NCI-H345 treated with DMSO at 0.1 percent for 48 hours (cell line): Measurements from ENCODE around the gene TSPAN1.

Experiments
- DNase-seq: peaks from one replicate; lab custom pipeline; 2025; ENCODE audit not compliant: unreplicated experiment; lab: John Stamatoyannopoulos, UW

TSPAN1 gene, protein sequence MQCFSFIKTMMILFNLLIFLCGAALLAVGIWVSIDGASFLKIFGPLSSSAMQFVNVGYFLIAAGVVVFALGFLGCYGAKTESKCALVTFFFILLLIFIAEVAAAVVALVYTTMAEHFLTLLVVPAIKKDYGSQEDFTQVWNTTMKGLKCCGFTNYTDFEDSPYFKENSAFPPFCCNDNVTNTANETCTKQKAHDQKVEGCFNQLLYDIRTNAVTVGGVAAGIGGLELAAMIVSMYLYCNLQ

DNA sequence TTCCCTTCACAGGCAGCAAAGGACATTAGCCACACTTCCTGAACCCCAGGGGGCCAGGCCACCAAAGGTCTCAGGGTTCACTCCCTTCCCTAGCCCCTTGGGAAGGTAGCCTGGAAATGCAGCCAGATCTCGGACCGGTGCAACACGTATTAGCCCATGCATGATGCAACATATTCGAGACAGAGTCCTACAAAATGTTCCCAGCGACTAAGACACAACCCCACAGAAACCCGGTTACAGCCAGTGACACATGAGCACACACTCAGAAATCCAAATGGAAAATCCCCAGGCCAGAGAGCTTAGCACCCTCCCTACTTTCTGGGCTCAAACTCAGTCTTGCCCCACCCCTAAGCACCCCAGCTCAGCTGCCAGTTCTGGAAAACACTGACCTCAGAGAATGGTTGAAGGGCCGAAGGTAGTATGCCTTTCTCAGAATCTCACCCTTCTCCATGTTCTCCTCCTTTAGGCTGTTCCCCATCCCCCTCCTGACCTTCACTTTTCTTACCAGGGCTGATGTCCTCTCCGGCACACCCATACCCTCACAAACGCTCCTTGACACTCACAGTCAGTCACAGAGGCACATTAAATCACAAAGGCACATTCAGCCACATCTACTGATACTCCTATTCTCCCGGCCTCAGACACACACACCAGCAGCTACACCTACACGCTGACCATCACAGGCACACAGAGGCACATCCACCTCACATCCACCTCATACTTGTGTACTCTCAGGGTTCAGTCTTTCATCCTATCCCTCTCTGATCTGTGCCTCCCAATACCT lies at the start of gene TSPAN1:
TSPAN1 (plus strand) TSS at position 640 of the 784 bp plus-strand sequence. CDS start 6,021 bp downstream, outside the sequence.
- DNase-seq, result no peak

DNA sequence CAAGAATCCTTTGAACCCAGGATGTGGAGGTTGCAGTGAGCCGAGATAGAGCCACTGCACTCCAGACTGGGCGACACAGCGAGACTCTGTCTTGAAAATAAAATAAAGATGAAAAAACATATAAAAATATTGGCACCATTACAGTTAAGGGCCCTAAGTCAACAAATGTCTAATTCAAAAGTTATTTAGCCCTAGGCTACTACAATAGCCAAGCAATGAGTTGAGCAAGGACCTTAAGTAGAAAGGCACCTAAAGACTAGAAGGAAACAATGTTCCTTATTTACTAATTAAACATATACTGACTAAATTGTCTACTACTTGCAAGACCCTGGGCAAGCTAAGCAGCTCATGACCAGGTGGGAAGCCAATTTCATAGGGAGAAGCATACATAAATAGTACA lies 46.5 kb upstream of the TSPAN1 start:
- no peak for DNase-seq

DNA sequence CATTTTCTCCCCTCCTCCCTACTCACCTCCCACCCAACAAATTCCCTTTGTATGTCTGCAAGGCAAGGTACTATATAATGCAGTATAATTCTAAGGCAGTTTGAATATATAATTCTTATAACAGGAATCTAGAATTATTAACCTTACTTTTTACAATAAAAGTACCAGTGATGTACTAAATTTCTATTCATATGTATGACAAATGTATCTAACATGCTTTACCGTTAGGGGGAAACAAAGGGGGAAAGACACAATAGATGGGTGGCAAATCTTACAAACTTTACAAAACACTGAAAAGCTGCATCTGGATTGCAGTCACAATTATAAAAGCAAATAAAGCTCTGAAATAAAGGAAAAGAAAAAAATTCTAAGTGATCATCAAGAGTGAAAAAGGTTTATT lies 44.8 kb upstream of the TSPAN1 start:
- no peak for DNase-seq

DNA sequence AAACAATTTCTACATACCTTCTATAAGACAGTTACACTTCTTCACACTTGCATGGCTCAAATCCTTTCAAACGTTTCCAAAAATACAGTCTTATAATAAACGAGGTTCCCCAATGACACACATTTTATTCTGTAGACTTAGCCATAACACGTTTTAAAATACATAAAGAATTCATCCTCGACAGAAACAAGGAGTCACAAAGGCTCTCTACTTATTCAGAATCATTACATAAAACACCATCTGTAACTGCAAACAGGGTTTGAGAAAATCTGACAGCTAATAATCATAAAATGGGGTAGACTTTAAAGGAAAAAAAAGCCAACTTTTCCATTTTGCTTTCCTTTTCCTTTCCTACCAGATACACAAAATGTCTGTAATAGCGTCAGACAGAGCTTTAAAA lies 44.3 kb upstream of the TSPAN1 start:
- no peak for DNase-seq

DNA sequence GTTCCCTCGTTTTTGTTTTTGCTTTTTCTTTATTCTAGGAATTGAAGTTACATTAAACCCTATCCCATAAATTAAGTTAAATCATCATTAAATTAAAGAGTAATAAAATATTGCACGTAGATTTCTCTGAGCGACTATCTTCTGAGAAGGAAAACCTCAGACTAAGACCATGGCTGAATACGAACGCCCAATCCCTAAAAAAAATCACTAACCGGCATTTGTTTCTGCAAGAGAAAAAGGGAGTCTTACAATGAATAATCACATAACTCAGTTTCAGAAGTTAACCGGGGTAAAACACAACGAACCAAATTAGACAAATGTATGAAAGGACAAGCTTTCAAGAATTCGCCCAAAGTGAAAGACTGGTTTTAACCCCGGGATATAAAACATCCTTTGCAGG lies 43.8 kb upstream of the TSPAN1 start:
- peak; percentile 20 for DNase-seq

DNA sequence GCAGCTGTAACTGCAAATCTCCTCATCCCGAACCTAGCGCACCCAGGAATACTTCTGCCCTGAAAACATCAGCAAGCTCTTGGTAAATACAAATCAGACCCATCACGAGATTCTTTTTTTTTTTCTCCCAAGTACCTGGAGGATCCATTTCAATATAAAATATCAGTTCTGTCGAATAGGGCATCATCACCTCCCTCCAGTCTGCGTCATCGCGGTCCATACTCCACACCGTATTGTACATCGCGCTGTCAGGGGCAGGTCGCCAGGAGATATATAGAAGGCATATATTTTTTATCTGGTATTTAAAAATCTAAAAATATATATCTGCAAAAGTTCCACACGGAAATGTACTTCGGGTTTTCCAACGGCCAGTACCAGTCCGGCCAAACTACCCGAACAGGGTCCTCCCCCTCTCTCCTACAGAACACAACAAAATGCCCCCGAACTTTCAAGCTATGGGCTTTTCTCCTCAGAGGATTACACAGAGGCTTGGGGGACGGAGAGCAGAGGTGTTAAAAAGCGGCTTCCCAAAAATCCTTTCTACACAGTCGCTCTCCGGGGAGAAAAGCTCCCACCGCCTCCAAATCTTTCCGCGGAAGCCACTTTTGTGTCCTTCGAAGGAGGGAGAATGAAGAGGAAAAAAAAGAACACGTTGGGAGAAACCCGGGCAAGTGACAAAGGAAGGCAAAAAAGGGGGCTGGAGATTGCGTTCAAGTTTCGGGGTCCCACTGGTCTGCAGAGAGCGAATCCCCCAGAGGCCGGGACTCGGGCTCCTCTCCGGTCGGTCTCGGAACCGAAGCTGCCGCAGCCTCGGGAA lies 43.0 kb upstream of the TSPAN1 start:
- DNase-seq, result peak; percentile 59

DNA sequence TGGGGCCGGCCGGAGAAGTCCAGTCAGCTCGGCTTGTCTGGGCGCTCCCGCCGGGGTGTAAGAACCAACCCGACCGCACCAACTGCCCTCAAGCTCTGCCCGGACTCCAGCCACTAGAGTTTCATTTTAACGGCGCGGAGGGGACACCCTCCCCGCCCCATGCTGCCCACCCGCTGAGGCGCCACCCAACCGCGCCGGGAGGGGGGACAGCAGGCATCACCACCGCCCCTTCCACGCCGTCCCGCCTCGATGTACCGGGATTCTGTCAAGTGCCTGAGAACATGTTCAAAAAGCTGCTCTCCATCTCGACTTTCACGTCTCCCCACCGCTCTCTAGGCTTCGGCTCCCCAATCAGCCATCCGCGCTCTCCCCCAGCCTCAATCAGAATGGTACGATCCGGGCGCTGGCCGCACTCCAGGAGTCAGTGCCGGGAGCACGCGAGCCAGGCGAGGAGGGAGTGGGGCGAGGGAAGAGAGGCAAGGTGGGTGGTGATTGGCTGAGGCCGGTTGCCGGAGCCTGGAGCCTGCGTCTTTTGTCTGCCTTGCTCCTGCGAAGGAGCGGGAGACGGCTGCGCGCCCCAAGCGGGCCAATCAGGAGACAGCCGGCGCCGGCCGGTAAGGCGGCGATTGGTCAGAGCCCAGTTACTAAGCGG lies 42.2 kb upstream of the TSPAN1 start, which contains the start of gene PIK3R3:
PIK3R3 (minus strand) TSS at position 101 of the 652 bp plus-strand sequence. CDS start 677 bp downstream, outside the sequence.
- DNase-seq, result peak; percentile 97

DNA sequence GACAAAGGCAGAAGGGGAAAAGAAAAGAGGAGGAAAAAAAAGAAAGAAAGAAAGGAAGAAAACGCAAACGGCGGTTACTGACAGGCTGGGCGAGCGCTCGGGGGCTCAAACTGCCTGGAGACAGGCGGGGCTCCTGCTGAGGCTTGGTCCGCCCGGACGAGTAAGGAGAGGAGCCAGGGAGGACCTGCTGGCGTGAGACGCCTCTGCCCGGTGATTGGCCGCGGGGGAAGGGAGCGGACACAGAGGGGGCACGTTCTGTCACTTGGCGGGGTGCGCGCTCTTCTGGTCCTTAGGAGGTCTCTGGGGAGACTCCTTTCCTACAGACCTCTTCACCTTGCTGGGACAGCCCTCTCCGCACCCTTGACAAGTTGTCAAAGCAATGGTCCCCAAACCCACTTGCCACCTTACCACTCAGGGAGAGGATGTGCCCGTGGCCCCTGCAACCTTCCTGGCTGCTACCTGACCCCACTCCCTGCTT lies 41.7 kb upstream of the TSPAN1 start:
- no peak for DNase-seq

DNA sequence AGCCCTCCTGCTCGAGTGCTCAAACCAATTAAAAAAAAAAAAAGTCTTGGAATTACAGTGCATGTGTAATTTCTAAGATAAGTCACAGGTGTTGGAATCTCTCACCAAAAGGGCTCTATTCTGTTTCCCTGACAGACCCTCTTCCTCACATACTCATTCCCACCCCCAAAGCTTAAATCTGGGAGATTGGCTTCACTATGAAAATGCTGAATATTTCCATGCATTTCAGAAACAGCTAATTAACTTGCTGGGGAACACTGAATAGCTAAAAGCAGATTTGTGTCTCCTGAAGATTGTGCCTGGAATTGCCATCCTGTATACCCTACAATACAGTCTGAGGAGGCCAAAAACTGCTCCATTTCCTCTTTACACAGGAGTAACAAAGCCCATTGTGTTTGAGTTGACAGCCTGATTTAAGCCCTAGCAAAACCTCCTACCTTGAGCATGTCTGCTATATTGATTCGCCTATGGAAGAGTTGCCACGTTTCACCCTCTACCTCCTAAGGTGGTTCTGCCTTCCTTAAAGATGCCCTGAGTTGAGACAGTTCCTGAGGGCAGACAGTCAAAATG lies 41.0 kb upstream of the TSPAN1 start:
- peak; percentile 18 for DNase-seq

DNA sequence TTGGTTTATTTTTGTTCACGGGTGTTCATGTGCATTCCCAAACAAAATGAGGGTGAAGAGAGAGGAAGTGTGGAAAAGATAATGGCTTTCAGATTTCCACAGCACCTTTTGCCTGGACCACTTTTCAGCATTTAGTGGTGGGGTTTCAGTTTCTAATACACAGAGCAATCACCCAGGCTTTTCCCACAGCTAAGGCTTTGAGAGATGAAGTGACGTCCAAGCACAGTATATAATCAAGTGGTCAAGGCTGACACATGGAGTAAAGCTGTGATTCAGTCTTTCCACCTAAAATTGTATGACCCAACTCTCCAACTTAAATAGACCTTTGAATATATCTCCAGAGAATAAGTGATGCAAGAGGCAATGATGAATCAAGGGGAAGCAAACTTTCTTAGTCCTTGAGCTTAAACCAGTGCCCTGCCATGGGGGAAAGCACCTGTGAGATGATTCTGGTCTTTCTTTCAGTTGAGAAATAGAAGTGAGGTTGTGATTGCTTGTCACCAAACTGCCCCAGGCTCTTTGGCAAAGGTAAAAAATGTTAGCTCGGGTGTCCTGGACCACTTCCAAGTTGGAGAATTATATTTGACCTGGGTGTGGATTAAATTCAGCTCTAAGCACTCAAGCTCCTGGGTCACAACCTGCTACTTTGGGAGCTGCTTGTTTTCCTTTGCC lies 40.1 kb upstream of the TSPAN1 start:
- DNase-seq, result peak; percentile 80

DNA sequence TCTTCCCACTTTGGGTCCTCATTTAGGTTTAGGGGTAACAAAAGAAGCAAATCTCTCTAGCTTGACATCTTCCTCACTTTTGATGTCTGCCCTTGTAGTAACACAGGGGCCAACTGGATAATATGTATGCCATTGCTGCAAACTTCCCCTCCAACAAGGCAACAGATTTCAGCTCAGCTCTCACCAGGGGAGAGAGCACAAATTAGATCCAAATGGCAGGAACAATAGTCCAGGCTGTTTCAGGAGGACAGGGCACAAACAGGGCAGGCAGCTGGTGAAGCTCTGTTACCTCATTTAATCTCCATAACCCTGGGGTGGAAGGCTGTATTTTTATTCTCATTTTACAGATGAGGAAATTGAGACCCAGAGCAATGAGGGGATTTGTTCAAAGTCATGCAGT lies 38.2 kb upstream of the TSPAN1 start:
- DNase-seq, result no peak

DNA sequence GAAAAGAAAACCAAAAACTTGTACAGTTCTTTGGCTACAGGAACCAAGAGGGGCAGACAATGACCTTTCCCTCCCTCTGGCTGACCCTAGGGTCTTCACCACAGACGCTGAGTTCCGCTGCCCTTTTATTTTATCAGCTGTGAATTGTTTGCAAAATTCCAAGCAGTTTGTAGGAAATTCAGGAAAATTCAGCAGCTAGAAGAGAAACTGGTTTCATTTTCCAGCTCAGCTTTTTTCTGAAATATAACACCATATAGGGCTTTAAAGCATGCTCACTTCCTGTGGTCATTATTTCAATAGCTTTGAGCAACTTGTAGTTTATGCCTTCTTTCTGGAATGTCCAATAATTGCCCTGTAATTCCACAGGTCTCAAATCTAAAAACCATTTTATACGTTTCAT lies 37.0 kb upstream of the TSPAN1 start:
- no peak for DNase-seq

DNA sequence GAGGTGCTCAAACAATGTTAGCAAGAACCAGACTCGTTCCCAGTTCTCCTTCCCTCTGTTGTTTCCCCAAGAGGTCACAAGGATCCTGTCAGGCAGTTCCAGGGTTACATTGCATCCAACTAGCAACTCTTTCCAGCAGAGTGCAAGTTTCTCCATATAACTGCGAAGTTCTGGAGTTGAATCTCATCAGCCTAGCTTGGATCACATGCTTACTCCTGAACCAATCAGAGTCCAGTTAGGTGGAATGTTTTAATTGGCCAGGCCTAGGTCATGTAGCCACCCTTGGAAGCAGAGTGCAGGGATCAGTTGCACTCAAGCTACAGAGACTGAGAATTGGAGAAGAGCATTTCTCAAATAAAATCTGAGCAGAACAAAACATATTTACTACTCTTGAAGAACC lies 26.6 kb upstream of the TSPAN1 start:
- DNase-seq, result no peak

DNA sequence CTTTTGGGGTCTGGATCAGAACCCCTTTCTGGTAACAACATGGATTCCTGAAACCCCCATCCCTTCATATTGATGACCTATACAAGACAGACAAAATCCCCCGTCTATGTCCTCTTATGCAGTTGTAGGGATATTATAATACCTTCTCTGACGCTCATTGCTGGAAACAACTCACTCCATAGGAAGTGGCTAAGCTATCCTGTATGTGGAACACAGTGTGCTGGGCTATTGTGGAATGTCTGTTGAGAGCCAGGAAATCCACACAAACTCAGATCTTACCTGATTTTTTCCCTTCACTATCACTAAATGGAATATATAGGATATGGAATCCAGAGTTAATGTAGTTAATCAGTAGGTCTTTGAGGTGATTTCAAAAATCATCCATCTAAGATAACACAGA lies 24.8 kb upstream of the TSPAN1 start:
- no peak for DNase-seq

DNA sequence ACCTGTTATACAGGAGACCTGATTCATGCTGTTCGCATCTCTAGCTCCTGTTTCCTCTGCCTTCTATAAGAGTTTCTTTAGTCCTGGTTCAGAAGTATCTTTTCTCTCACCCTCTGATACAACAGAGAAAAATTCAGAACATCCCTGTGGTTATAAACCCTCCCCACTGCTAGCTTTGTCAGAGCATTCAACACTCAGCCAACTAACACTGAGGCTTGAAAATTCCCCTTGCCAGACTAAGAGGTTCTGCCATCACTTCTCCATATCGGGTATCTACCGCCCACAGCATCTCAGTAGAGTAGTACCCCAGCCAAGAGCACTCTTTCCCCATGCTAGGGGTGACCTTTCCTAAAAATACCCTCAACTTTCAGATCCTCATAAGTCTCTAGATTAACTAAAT lies 22.9 kb upstream of the TSPAN1 start:
- no peak for DNase-seq

DNA sequence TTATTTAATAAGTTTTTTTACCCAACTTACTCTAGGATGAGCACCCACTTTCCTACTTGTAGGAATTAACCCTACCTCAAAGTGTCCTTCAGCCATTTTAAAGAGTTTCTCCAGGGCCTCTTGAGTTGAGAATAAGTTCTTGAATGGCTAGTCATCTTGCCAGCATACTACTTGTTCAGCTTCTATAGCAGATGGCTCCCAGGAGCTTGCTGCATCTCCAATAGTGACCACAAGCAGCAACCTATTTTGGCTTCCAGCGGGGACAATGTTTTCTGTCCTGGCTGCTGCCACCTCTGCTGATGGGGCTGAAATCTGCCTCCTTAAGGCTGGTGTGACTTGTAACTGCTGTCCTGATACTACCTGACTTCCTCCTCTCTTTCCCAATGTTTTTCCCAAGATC lies 21.7 kb upstream of the TSPAN1 start:
- no peak for DNase-seq

DNA sequence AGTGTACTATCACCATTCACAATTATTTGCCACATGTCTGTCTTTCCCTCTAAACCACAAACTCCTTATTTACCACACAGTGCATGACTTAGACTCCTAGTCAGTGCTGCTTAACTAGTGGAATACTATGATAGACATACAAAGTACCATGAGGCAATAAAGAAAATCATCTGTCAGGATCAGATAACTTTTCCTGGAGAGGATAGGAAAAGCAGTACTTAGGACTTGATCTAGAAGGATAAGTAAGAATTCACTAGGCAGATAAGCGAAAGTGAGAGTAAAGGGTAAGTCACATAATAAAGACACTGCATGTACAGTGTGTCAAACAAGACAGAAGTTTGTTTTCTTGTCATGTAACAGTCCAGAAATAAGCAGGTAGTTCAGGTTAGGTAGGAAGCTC lies 21.2 kb upstream of the TSPAN1 start:
- no peak for DNase-seq

DNA sequence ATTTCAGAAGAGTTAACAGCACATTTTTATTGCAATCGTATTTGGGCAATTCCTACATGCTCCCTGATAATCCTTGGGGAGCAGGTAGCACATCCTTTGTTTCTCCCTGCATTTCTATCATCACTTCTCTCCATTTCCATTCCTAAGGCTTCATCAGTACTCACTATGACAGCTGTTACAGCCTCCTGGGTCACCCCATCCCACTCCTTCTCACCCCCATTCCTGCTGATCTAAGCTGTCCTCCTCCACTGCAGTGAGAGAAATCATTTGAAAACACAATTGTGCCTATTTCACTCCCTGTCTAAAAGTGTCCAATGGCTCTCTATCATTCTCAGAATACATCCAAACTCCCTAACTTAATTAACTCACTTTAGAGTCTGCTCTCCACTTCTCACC lies 17.0 kb upstream of the TSPAN1 start:
- no peak for DNase-seq

DNA sequence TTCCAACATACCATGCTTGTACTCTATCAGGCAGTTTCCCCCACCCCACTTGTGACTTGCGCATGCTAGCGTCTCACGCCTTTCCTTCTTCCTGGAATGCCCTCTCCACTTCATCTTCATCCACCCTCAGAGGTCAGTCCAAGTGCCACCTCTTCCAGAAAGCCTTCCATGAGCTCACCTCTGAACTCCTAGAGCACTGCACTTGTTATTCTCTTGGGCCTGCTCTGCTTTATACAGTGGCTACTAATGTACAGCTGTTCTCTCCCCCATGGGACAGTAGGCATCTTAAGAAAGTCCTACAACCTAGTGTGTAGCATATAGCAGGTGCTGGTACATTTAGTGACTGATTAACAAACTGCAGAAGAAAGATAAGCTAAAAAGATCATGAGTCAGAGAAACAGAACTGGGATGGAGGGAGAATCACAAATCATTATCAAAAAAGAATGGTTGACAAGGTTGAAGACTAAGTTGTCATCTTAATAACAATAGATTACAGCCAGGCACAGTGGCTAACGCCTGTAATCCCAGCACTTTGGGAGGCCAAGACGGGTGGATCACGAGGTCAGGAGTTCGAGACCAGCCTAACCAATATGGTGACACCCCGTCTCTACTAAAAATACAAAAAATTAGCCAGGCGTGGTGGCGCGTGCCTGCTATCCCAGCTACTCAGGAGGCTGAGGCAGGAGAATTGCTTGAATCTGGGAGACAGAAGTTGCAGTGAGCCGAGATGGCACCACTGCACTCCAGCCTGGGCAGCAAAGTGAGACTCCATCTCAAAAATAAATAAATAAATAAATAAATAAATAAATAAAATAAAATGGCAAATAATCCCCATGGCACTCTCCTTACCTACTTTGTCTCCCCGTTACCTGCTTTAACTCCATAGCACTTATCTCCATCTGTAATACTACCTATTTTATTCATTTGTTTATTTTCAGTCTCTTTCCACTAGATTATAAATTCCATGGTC lies 16.3 kb upstream of the TSPAN1 start:
- DNase-seq, result no peak
